GM19397 (cell line): ENCODE data around the gene HOXC11.

Experiments used
- ATAC-seq: cut with Tn5 transposase; IDR thresholded peaks from one replicate; pipeline ENCODE4 v1.9.1; 2021; ENCODE audit warnings: mild to moderate bottlenecking, moderate library complexity; ENCODE audit not compliant: unreplicated experiment

Gene HOXC11

DNA sequence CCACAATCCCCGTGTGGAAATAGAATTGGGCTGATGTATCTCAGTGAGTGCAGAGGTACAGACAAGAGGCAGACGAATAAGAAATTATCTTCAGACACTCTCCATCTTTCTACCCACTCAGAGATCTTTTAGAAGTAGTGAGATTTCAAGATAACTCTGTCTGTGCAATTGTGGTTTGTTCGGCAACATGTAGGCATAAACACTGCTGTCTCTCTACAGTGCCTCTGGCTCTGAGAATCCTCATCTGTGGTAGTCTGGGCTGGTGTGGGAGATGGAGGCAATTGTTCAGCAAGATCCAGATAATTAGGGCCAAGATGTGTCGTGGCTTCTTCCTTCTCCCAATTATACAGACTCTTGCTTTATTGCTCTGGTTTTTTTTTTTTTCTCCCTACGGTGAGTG, 31.2 kb upstream of the HOXC11 start:
- no peak for ATAC-seq

DNA sequence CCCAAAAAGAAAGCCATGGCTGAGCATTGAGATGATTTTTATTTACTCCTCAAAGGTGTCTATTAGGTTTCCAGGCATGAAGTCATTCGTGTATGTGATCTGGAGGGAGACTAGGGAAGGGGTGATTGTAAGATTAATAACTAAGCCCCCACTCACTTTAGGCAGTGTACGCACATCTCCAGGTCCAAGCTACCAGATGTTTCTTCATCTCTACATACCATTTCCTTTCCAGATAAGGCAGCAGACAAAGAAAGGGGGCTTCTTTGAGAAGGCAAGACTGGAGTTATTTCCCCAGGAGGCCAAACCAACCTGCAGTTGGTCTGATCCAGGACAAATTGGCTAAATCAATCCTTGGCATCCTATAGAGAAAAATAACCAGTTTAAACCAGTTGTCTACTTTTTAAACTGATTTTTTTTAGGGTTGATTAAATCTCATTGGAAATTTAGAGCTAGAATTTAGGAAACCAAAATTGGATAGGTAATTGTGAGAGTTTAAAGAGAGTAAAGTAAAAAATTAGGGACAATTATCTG, 30.4 kb upstream of the HOXC11 start:
- ATAC-seq, result no peak

DNA sequence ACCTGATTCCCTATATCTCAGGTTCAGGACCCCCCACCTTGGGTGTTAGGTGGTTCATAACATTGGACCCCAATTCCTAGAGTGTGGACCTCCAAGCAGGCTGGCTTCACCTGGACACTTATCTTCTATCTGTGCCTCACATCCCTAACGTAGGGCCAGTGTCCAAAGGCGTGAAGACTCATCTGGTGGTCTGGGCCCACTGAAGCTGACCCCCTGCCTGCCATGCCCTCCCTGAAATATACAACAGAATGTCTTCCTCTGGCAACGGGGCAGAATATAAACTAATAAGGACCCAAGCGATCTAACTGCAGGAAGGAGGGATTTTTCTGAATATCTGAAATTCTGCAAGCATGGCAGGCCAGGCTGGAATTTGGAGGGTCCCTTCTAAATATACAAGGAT, 28.7 kb upstream of the HOXC11 start:
- ATAC-seq, result no peak

DNA sequence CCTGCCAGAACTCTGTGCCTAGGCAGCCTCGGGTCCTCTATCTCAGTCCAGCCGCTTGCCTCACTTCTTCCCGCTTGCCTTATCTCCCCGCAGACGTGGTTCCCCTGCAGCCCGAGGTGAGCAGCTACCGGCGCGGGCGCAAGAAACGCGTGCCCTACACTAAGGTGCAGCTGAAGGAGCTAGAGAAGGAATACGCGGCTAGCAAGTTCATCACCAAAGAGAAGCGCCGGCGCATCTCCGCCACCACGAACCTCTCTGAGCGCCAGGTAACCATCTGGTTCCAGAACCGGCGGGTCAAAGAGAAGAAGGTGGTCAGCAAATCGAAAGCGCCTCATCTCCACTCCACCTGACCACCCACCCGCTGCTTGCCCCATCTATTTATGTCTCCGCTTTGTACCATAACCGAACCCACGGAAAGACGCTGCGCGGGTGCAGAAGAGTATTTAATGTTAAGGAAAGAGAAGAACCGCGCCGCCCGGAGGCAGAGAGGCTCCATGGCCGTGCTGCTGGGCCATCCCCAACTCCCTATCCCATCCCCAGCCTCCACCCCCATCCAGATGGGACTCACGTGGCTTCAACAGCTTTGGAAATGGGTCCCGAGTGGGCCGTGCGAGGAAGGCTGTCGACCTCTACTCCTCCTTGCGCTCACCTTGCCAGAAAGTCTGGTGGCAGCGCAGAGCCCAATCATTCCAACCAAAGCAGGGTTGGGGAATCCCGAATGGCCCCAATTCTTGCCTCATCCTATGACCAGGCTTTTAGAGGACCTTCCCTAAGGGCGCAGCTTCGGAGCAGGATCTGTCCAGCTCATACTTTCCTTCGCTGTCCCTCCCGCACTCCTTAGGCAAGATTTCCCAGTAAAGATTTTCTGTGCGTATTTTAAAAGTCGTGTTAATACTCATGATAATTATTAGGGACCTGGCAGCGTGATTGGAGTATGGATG, 27.7 kb upstream of the HOXC11 start:
- ATAC-seq, result no peak

DNA sequence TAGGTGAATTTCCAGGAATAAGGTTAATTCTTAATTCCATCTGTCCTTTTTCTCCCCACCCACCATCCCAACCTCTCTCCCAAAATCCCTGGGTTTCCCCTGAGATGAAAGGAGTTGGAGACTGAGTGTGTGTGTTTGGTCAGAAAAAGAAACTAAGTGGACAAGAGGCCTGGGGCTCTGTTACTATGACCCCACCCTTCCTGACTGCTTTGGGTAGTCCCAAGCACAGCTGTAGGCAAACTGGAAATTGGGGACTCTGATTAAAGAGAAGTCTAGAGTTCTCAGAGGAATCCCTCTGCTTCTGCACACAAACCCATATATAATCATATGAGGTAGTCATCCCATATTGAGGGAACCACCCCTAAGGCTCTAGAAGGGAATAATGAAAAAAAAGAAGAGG, 25.2 kb upstream of the HOXC11 start:
- ATAC-seq, result no peak

DNA sequence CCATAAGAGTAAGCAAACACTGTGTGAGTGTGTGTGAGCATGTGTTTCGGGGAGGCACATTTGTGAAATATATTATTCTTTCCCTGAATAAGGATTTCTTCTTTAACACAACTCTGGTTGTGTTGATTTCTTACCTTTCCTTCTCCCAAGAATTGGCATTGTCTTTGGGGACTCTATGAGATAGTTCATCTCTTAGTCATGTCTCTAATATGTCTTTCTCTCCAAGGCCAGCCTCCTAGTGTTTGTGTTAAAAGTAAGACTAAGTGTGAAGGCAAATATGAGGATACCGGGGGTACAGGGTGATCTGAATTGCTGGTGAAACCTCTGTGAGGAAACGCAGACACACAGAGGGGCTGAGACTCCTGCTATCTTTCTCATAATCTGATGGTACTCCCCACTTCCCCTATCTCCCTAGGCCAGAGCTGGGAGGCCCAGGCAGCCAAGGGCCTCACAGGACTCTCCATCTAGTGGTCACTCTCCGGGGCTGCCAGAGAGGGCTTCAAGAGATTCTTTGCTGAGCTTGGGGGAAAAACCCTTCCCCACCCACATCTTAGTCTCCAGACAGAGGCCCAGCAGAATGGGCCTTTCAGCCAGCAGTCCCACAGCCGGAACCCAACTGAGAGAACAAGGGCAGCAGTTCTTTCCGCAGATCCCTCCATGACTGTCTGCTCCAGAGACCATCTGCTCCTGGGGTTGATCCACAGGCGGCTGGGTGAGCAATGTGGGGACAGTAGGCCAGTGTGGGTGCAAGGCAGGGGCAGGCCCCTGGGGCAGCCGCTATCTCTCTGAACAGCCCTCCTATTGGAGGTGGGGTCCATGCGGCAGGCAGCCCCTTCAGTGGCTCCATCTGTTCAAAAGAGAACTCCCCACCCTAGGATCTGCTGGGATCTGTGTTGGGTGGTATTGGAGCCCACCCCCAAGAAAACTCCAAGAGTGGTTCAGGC, 24.0 kb upstream of the HOXC11 start:
- no peak for ATAC-seq

DNA sequence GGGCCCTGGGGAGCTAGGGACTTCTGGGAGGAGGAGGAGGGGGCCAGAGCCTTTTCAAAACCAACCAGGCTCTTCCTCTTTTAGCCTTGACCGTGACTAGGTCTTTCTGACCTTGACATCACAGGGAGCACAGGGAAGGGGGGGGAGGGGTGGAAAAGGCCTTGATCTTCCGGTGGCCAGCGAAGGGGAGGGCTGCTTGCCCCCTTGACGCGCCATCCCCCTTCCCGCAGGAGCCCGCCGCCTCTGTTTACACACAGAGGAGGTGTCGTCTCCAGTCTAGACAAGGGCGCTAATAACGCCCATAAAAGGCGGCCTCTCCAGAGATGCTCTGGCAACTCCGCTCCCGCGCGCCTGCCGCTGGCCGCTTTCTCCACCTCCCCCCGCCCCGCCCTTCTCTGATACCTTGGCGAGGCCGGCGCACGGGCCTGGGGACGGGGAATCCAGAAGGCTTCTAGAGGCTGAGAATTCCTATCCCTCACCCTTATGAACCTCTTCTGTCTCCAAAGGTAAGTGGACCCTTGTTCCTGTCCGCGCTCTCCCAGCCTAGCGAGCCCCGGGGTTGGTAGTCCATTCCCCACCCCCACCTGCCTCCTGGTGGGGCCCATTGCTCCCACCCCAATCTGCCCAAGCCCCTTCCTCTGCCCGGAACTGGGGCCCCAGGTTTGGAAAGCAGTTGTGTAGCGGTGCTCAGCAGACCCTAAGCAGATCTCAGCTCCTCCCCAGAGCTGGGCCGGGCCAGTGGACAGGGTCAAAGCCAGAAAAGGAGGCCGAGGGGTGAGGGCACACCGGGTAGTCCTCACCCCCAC, 23.1 kb upstream of the HOXC11 start:
- no peak for ATAC-seq

DNA sequence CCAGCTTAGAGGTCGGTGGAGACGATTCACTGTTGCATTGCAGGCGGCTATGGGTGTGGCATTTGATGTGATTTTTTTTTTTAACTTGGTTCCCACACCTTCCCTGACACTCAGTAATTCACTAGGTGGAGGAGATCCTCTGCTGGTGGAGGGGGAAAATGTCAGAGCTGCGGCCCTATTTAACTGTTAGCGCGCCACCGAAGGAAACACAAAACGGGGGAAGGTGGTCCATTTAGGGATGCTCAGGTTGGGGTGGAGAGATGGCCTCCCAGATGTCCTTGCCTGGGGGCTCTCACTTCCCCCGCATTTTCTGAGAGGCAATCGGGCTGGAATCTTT, 22.5 kb upstream of the HOXC11 start:
- no peak for ATAC-seq

DNA sequence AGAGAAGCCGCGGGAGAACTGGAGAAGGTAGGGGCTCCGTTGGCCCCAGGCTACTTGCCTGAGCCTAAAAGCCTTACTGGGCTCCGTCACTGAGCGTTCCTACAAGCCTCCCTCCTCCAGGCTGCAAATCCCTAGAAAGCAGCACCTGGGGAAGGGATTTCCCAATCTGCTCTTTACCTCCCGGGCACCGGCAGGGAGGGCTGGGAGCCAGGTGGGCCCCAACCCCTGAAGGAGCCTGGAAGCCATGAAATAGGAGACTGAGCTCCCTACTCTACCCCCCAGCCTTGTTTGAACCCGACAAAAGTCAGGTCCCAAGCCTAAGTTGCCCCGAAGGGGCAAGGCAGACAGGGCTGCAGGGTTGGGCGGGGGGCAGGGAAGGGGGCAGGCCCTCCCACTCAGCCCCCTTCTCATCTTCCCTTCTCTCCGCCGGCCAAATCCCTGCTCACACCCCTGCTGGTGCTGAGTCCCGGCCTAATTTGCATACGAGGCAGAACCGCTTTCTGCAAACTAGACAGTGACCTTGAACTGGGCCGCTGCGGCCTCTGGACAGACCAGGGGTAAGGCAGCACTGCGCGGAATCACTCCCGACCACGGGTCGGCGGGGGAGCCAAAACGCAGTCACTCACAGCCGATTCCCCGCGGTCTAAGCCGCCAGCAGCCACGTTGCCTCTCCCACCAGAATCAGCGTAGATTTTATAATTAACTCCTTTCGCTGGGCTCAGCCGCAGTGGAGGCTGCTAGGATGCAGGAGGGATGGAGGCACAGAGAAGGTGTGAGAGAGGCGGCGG, 21.9 kb upstream of the HOXC11 start:
- no peak for ATAC-seq

DNA sequence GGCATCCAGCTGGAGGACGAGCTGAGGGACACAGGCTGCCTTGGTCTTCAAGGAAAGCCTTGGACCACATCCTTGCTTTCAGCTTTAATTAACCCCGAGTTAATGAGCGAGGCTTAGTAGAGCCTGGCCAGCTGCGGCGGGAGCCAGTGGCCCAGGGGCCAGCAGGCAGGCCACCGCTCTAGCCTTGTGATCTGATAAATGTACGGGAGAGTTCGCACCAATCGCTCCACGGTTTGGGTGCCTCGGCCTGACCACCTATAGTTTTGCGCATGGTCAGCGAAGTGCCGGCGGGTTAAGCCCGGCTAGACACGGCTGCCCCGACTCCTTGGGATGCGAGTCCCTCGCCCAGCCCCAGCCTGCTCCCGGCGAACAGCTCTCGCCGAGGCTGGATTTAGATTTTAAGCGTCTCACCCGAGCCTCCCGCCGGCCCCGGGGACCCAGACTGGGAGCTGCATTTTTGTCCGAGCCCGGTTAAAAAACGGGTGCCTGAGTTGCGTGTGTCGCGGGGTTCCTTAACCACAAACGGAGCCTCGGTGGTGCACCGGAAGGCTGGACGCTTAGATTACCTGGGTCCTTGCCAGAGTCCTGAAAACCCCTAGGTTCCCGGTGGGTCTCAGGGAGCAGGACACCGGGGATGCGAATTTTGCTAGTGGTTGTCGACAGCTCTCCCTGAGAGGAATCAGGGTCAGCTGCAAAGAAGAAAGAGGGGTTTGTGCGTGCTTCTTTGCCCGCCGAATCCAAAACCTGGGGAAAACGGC, 21.2 kb upstream of the HOXC11 start:
- no peak for ATAC-seq

DNA sequence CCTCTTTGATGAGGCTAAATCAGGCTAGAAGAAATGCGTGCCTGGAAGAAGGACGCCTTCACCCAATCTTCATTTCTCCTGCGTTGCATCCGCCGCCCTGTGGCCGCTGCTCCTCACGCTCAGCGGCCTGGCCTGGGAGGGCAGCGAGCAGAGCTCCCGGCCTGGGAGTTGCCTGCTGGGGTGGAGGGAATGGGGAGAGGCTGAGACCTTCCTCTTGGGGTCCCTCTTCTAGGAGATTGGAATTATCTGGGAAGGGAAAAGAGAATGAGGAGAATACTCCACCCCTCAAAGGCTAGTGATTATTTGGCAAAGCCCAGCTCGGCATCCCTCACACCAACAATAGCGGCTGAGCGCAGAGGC, 20.6 kb upstream of the HOXC11 start:
- no peak for ATAC-seq

DNA sequence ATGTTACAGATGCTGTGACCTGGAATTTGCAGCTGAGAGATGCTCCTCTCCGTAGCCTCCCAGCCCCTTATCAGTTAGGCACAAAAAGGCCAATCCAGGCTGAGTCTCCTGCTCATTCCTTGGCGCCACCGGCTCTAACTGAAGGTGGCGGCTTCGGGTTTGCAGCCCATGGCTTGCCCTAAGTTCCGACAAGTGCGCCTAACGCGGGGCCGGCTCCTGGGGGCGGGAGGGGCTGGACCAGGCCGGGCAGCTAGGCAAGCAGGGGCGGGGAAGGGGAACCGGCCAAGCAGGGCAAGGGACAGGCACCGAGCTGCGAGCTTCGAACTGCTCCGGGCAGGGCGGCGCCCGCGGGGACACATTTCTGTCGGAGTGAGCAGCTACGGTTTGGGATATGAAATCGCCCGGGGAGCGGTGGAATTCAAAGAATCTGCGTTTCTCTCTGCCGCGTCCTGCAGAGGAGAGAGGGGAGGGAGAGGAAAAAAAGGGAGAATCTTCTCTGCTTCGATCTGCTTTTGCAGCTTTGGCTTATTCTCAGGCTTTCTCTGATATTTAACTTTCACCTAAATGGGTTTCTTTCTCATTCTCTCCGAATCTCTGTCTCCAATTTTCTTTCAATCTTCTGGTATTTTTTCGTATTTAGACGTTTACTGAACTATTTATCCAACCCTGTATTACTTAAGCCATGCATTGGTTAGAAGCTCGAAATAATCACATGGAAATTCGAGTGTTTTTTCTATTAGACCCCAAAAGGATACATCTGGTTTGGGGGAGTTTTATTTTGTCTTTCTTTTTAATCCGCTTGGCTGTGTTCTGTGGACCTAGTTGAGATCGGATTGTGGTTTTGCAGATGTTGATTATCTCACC, 19.8 kb upstream of the HOXC11 start:
- ATAC-seq, result no peak

DNA sequence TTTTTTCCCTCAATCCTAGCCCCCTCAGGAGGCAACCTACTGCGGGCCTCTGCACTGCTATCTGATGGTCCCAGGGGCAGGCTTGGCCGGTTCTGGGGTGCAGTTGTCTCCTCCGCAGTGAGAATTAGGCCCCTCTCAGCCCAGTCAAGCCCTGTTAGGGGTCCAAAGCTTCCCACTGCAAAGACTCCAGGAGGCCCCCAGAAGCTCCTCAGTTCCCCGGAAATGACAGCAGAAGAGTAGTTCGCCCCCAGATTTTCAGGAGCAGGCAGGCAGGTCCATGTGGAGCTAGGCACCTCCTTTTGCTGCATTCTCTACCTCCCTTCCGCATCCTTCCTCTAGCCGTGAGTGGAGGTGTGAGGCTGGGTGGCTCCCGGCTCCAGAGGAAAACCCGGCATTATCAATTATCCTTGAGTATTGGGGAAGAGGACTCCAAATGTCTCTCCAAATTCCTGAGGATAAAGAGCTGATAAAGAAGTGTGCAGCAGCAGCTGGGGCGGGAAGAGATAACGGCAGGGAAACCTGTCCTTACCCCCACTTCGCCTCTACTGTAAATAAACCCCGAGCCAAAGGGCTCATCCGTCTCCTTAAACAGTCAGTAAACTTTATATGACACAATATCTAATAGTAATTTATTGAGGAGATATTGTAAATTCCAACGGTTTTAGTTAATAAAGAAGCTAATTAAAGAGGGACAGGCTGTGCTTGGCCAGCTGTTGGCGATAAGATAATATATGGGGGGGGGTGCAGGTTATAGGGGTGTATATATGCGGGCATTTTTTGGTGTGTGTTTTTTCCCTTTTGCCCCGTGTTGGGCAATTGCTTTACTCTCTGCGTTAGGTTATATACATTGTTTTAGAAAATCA, 18.9 kb upstream of the HOXC11 start:
- ATAC-seq, result no peak

DNA sequence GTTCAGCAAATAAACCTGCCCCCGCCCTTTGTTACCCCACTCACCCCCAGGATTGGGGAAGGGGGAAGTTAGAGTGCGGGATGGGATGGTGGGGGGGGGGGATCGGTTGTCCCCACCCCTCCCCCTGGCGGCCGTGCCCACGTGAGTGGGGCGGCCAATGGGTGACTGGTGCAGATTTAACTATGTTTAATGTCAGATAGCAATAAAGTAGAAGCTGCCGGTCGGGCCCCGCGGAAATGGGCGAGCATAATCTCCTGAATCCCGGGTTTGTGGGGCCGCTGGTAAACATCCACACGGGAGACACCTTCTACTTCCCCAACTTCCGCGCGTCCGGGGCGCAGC, 18.3 kb upstream of the HOXC11 start, which contains the start of gene HOXC12:
TSS of gene HOXC12 (plus strand) at position 210 of the 342 bp plus-strand sequence. CDS start at position 237, 27 bp downstream.
- ATAC-seq, result no peak

DNA sequence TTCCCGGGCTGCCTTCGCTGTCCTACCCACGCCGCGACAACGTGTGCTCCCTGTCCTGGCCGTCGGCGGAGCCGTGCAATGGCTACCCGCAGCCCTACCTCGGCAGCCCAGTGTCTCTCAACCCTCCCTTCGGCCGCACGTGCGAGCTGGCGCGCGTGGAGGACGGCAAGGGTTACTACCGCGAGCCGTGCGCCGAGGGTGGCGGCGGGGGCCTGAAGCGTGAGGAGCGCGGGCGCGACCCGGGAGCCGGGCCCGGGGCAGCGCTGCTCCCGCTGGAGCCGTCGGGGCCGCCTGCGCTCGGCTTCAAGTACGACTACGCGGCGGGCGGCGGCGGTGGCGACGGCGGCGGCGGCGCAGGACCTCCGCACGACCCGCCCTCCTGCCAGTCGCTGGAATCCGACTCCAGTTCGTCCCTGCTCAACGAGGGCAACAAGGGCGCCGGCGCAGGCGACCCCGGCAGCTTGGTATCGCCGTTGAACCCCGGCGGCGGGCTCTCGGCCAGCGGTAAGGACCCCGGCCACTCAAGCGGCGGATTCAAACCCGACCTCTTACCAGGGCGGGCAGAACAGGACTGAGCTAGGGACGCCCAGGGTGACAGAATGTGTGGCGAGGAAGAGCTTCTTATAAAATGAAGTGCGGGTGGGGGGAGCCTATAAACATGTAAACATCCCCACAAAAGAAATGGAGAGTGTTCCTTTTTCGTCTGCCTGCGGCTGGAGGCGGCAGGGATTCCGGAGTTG, 17.7 kb upstream of the HOXC11 start:
- no peak for ATAC-seq

DNA sequence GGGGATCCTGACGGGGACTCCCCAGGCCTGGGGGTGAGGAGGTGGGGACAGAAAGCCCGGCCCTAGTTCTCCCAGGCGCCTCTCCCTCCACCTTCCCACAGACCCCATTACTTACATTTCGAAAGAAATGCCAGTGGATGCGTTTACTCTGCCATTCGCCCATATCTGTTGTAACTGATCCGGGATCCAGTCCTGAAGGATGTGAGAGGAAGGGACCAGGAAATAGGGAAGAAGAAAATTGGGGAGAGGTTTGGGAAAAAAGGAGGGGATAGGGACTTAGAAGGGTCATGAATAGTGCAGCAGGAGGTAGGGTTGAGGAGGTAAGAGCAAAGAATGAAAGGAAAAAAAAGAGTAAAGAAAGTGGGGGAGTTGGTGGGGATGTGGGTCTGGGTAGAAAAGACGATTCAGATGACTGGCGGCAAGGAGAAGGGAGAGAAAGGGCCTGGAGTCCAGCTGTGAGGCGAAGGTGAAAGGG, 17.1 kb upstream of the HOXC11 start:
- ATAC-seq, result no peak
